GM19238 (cell line): ENCODE data around the gene CSPG4.
"Not testable (repeated sequence)": the region's sequence is repeated elsewhere in the genome, so short reads cannot be mapped to it uniquely, and the experiment has no call there.

Experiments used
- DNase-seq: peaks from one replicate; pipeline ENCODE4 v3.0.0; 2011; ENCODE audit warnings: low spot score; ENCODE audit not compliant: insufficient read length

CSPG4 gene, protein sequence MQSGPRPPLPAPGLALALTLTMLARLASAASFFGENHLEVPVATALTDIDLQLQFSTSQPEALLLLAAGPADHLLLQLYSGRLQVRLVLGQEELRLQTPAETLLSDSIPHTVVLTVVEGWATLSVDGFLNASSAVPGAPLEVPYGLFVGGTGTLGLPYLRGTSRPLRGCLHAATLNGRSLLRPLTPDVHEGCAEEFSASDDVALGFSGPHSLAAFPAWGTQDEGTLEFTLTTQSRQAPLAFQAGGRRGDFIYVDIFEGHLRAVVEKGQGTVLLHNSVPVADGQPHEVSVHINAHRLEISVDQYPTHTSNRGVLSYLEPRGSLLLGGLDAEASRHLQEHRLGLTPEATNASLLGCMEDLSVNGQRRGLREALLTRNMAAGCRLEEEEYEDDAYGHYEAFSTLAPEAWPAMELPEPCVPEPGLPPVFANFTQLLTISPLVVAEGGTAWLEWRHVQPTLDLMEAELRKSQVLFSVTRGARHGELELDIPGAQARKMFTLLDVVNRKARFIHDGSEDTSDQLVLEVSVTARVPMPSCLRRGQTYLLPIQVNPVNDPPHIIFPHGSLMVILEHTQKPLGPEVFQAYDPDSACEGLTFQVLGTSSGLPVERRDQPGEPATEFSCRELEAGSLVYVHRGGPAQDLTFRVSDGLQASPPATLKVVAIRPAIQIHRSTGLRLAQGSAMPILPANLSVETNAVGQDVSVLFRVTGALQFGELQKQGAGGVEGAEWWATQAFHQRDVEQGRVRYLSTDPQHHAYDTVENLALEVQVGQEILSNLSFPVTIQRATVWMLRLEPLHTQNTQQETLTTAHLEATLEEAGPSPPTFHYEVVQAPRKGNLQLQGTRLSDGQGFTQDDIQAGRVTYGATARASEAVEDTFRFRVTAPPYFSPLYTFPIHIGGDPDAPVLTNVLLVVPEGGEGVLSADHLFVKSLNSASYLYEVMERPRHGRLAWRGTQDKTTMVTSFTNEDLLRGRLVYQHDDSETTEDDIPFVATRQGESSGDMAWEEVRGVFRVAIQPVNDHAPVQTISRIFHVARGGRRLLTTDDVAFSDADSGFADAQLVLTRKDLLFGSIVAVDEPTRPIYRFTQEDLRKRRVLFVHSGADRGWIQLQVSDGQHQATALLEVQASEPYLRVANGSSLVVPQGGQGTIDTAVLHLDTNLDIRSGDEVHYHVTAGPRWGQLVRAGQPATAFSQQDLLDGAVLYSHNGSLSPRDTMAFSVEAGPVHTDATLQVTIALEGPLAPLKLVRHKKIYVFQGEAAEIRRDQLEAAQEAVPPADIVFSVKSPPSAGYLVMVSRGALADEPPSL (N-terminal part only)

DNA sequence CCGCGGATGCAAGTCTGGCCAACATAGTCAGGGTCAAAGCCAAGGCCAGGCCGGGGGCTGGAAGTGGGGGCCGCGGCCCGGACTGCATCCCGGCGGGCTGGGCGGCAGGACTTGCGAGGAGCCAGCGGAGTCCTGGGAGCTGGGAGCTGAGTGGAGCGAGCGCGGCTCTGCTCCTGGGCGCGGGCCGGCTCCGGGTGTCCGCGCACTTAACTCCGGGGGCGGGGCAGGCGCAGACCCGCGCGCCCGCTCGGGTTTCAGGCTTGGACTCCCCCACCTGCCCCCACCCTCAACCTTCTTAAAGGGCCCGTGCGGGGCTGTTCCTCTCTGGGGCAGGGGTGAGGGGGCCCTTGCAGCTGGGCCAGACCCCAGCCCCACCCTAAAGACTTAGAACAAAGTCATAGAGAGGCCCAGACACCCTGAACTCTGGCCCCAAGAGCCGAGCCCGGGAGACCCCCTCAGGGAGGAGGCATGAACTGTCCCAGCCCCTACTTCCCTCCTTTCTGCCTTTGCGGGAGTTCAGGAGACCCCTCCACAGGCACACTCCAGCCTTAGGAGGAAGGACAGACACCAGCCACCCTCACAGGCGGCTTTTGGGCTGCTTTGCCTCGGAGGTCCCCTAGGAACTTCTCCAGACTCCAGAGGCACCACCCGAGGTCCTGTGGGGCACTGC, at the start of gene CSPG4:
TSS of gene CSPG4 (minus strand) at position 181 of the 670 bp plus-strand sequence. CDS start at position 88, 93 bp downstream.
- no peak for DNase-seq

DNA sequence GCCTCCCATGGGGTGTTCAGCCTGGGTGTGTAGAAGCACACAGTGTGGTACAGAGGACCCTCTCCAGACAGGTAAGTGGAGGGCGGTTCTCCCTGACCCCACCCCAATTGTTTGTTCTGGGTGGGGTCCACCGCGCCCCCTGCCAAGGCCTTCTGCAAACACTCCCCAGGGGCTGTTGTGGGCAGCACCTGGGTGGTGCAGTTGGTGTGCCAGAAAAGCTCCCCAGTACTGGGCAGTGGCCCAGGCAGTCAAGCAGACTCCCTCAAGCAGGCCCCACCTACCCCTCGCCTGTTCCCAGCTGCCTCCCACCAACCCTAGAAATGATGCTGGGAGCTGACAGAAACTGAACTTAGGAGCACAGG, 49.7 kb upstream of the CSPG4 start:
- not testable (repeated sequence) for DNase-seq

DNA sequence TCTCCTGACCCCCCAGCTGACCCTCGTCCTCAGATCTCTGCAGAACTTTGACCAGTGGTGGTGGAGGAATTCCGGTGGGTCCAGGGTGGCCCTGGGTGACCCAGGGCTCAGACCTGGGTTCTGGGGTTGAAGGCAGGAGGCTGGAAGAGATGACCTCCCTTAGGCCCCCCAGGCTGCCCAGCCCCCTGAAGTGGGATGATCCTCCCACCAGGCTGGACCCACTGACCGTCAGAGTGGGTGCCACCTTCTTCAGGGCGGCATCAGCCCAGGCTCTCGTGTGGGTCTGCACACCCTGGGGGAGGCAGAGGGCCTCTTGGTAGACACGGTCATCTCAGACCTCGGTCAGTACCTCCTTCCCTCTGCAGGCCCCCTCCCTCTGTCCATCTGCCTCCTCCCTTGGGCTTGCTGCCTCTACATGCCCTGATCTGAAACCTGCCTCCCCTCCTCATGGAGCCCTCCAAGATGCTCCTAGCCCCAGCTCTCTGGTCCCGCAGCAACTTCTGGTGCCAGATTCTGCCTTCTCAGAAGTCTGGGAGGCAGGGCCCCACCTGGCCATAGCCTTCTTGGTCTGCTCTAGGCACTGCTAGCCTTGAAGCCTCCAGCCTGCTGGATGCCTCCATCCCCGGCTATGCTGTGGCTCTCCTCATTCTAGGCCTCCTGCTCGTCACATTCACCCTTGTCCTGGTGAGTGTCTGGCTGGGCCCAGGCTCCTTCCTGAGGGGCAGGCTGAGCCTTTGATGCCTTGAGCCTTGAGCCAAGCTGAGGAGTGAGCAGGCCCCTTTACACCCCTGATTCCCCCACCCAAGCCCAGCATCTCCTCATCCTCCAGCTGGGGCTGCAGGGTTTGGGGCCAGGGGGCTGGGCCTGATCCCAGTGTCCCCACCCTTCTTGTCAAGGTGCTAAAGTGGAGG, 49.1 kb upstream of the CSPG4 start:
- DNase-seq, result no peak

DNA sequence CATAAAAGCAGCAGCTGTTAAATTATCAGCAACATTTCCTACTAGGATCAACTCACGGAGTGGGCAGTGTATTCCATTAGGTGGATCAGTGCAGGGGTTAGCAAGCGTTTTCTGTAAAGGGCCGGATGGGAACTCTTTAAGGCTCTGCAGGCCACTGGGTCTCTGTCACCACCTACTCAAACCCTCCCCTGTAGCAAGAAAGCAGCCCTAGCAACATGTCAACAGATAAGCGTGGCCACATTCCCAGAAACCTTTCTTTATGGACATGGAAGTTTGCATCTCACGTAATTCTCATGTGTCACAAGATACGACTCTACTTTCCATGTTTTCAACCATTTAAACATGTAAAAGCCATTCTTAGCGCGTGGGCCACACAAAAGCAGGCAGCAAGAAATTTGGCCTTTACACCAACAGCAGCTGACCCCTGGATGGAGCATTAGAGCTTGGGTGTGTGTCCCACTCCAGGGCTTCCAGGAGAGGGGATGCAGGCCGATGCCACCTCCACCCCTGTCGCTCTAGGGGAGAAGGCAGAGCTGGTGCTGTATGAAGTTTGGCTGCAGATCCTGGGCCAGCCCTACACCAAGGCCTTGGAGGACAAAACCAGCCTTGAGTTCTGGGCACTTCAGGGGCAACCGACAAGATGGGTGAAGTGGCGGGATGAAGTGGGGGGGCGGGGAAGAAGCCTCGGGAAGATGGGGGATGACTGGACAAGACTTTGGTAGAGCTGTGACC, 48.2 kb upstream of the CSPG4 start:
- no peak for DNase-seq

DNA sequence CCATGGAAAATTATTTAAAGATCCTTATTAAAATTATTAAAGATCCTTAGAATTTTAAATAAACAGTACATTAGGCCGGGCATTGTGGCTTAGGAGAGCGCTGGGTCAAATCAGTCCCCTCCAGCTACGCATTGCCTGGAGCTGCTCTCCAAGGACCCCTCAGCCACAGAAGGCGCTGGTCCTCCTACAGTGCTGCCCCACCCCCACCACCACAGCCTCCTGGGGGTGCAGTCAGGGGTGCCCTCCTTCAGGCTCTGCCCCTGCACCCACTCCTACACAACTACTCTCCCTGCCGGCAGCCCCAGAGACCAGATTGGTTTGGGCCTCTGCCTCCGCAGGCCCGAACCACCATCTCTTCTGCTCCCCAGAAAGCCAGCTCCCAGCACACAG, 47.5 kb upstream of the CSPG4 start:
- not testable (repeated sequence) for DNase-seq

DNA sequence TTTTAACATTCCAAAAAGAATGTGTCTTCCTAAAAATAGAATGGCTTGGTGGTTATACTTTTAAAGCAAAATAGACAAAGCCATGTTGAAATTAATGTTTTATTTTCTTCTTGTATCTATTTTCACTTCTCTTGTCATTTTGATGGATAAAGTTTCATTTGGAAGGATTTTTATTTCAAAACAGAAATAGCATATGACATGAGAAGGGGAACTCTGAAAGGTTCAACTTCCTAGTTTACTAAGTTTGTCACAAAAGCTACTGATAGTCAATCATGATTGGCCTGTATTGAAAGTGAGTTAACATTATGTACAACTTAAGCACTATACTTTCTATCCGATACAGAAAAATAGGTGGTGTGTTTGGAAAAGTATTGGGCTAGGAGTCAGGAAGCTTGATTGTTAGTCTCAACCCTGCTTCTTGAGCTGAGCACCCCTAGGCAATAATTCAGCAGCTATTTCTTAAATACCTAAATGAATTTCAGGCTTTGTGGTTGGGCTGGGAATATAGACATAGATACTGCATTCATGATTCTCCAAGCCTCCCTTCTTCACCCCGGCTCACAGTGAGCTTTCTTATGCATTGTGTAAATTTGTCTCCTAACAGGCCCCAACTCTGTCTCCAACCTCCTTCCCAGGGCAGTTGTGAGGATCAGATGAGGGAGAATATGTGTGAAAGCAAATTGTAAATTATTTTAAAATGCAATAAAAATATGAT, 46.9 kb upstream of the CSPG4 start:
- DNase-seq, result no peak

DNA sequence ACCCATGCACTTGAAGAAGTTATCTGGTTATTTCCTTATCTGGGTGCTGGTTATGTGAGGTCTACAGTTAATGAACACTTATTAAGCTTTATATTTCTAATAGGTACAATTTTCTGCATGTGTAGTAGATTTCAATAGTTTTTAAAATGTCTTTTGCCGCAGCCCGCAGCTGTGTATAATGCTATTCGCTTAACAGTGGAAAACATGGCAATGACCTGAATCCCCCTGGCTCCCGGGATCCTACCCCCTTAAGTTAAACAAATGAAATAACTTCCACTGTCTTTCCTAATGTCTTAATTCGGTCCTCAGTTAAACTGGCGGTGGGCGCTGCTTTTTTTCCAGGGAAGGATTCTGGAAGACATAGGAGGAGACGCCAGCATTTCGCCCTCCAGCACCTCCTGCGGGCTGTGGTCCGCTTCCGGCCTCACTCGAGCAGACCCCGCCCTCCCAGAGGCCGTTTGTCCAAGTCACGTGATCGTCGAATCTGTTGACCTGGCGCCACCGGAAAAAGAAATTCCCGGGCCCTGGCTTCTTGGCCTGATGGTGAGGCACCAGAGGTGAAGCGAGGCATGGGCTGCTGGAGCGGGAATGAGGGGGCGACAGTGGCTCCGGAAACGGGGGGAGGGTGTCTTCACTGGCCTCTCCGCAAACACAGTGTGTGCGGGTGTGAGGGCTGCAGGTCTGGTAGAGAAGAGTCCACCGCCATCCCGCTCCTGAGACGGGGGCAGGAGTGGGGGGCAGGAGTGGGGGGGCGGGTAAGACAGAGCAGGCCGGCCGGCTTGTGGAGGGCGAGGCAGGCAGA, 45.6 kb upstream of the CSPG4 start:
- peak; percentile 91 for DNase-seq

DNA sequence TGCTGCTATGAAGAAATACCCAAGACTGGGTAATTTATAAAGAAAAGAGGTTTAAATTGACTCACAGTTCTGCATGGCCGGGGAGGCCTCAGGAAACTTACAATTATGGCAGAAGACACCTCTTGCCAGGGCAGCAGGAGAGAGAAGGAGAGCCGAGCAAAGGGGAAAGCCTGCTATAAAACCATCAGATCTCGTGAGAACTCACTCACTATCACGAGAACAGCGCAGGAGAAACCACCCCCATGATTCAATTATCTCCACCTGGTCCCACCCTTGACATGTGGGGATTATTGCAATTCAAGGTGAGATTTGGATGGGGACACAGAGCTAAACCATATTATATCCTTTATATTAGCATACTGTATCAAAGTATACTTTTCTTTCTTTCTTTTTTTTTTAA, 42.2 kb upstream of the CSPG4 start:
- not testable (repeated sequence) for DNase-seq

DNA sequence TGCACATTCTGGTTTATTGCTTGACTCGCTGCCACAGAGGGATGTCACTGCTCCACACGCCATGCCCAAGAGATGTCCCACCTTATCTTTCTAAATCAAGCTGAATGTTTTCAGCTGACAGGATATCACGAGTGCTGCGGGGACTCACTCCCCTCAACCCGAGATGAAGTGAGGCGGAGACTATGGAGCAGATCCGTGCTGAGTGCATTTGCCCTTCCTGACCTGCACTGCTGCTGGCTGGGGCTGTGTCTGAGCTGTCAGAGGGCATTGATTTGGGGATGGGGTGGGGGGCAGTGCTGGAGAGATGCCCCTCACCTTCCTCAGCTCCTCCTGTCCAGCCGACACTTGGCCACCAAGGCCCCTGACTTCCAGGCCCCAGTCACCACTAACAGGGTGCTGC, 40.5 kb upstream of the CSPG4 start:
- no peak for DNase-seq

DNA sequence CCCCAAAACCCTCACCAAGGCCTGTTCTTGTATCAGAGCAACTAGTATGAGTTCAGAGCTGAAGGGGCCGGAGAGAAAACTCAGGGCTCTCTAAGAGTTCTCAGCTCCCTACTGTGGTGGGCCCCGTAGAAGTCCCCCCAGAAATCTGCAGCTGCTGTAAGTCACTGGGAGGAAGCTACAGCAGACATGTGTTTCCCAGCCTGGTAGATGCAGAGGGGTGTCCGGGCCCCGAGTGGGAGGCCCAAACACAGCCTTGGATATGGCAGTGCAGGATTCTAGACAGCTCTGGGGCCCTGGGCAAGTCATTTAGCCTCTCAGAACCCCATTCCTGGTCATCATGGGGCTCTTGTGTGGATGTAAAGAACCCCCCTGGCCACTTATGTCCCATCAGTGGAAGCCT, 39.2 kb upstream of the CSPG4 start:
- no peak for DNase-seq

DNA sequence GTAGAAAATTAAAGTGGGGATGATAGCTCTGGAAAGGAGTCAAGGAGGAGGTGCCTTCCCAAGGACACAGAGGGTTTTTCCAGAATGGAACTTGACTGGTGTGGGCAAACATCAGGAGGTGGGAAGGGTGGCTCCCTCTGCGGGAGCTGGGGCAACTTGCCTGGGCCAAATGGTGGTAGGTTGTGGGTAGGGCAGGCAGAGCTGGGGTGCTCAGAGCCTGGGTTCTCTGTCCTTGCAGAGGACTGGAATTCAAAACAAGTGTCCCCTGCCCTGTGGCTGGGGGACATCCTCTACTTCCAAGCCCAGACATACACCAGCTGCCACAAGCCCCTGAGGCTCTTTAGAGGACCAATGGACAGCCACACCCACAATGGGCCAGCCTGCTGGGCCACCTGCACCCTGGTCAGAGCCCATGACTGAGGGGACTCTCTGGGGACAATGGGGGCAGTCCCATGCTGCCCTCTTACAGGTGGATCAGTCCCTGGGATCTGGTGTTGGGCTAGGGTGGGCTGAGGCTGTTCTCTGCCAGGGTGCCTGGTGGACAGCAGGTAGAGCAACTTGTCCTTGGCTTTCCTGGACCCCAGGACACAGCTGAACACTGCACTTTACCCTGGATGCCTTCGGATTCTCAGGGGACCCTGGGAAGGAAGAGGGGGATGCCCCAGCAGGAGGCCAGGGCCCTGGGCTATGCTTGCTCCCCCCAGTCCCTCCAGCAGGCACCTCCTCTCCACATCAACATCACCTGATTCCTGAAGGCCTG, 38.6 kb upstream of the CSPG4 start:
- no peak for DNase-seq

DNA sequence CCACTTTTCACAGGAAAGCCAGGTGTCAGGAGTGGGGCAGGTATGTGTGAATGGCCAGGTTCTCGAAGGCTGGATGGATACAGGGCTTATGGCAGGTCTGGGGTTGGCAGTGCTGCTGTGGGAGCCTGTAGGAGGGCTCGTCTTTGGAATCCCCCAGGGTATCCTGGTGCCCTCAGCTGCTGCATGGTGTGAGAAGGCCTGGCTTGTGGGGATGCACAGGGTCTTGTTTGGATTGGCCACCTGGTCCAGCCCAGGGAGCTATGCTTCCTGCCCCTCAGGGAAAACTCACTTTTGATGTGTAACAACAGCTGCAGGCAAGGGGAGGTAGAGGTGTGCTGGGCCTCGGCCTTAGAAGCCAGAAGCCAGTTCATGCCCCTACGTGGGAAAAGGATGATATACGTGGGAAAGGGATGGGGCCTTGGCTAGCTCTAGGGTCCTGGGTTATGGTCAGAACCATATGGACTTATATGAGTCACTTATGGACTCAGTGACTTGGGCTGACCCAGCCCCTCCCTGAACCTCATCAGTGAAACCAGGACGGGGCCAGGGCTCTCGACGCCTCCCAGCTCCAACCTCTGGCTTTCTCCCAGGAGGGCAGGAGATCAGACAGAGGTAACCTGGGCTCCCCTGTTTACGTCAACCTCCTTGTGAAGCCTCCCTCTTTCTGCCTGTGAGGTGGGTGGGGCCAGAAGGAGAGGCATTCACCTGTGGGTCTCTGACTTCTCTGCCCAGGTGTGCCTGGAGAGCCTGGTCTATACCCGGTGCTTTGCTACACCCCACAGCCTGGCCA, 37.8 kb upstream of the CSPG4 start:
- no peak for DNase-seq

DNA sequence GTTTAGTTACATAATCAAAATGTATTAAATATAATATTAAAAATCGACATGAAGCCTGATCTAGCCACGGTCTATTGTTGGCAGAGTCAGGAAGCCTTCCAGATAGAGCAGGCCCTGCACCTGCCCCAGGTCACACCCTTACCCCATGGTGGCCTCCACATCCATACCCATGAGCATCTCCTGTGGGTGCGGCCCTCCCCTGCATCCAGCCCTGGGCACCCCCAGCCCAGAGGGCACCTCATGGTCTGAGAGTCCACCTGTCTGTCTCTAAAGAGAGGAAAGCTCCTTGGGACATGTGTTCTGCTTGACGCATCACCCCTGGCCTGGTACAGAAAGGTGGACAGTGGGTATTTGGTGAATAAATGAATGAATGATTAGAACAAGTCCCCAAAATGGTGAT, 37.2 kb upstream of the CSPG4 start:
- no peak for DNase-seq

DNA sequence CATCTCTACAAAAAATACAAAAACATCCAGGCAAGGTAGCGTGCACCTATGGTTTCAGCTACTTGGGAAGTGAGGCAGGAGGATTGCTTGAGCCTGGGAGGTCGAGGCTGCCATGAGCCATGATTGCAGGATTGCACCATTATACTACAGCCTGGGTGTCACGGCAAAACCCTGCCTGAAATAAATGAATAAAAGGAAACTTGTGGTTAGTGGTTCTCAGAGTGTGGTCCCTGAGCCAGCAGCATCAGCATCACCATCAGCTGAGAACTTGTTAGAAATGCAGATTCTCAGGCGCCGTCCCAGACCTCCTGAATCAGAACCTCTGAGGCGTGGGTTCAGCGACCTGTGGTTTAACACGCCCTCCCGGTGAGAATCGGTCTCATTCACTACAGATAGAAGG, 36.2 kb upstream of the CSPG4 start:
- not testable (repeated sequence) for DNase-seq

DNA sequence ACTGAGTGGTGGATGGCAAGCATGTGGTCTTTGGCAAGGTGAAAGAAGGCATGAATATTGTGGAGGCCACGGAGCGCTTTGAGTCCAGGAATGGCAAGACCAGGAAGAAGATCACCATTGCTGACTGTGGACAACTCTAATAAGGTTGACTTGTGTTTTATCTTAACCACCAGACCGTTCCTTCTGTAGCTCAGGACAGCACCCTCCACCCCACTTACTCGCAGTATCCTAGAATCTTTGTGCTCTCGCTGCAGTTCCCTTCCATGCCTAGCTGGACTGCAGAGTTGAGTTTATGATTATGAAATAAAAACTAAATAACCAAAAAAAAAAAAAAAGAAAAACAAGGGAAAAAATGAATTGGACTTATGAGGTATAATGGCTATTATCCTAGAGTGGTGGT, 34.5 kb upstream of the CSPG4 start:
- not testable (repeated sequence) for DNase-seq

DNA sequence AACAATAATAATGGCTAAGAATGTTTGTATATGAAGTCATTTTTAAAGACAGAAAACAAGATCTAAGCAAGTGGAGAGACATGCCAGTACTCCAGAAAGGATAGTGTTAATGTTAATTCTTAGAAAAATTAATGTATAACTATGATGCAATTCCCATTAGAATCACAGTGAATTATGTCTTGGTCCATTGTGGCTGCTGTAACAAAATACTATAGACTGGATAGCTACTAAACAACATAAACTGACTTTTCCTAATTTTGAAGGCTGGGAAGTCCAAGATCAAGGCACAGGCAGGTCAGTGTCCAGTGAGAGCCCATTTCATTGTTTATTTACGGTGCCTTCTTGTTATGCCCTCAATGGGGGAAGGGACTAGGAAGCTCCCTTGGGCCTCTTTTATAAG, 32.7 kb upstream of the CSPG4 start:
- no peak for DNase-seq
